GM21367 (cell line): Measurements from ENCODE around the gene STAMBPL1.

ENCODE experiments used
- ATAC-seq: cut with Tn5 transposase; IDR thresholded peaks from one replicate; pipeline ENCODE4 v1.9.1; 2021; ENCODE audit not compliant: unreplicated experiment

The STAMBPL1 gene

GRCh38 chr10:88892222-88892967 is 12.3 kb downstream of the STAMBPL1 start:
- no peak for ATAC-seq

DNA sequence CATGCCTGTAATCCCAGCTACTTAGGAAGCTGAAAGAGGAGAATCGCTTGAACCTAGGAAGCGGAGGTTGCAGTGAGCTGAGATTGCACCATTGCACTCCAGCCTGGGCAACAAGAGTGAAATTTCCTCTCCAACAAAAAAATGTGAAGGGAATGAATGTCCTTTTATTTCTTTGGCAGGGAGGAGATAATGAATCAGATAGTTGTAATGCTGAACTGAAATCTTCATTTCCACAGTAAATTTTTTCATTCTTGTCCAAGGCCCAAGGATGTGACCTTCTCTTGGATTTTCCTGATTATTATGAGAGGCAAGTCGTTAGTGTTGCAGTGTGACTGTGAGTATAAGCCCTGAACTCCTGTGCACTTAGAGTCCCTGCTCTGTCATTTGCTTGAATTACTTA is 13.6 kb downstream of the STAMBPL1 start:
- no peak for ATAC-seq

DNA sequence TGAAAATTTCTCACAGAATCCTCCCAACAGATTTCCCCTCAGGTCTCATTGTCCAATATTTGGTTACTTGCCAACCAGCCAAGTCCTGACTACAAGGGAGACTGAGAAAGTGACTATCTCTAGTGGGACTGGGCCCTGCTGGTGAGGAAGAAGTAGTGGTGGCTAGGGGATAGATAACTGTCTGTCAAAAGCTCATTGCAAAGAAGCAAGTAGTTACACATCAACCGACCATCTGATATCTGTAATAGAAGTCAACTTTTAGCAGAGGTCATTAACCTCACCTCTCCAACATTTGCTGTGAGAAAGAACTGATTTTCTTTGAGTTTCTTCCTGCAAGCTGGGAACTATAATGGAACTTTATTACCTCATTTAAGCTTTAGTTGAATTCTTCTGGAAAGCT is 15.2 kb downstream of the STAMBPL1 start:
- ATAC-seq = no peak

- ATAC-seq = no peak
These were observed 16.4 kb downstream of the STAMBPL1 start for GRCh38 chr10:88896372-88896993.

- ATAC-seq = no peak
These were observed 17.2 kb downstream of the STAMBPL1 start for GRCh38 chr10:88896994-88897853.

DNA sequence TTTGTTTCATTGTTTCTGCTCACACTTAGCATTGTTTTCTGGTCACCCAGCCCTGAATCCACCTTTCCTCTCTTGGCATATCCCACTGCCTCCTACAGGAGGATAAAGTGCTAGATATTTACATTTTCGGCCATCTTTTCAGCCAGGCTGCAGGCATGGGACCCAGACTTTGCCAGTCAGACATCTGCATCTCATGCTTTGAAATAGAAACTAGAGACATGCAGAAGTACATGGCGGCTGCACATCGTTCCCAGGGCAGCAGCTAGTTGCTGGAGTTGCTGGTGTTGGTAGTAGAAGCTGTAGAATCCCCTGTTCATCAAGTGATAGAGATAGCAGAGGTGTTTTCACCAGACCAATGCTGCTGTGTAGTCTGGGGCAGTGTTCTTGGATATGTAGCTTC is 18.7 kb downstream of the STAMBPL1 start:
- ATAC-seq = no peak

DNA sequence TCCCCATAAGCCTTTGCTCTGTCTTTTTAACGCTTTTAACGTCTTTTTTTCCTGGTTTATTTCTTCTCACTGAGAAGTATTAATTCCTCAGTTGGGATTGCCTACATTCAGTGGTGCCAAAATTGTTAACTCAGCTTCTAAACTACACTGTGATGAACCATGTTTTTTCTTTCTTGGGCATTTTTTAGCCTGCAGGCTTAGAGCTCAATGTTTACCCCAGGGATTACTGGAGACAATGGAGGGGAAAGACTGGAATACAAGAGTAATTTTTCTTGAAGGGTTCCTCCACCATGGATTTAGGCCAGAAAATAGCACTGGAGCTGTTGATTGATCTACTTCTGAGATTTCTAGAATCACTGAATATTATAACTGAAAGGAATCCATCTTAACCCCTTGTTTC is 19.8 kb downstream of the STAMBPL1 start:
- ATAC-seq = no peak

DNA sequence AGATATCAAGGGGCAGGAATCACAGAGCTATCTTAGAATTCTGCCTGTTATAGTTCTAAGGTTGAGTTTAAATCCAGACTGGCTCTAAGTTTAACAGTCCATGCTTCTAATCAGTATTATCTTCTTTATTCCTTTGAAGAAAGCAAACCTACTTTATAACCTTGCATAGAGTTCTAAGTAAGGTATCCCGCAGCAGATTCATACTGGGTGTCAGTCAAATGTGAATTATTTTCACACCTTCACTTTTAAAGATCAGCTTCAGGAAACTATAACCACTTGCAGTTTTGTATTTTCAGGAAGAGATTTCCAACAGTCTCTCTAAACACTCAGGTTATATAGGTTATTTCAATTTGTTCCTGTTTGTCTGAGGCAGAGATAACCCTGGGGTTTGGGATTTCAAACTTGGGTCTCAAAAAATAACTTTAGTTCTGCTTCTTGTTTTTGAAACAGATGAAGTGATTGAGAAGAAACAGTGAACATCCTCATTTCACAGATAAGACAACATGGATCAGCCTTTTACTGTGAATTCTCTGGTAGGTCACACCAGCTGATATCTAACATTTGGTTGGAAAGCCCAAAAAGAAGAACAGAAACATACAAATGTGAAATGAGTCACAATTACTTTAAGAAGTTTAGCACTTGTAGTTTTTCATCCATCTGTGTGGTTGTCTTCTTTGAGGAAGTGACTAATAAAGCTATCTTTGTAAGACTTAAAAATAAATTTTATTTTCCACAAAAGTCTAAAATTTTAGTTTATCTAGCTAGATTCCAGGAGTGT is 21.4 kb downstream of the STAMBPL1 start:
- peak; percentile 76 for ATAC-seq

GRCh38 chr10:88901984-88902789 is 22.1 kb downstream of the STAMBPL1 start:
- peak; percentile 36 for ATAC-seq

- no peak for ATAC-seq
These were observed 23.7 kb downstream of the STAMBPL1 start for GRCh38 chr10:88903715-88904114.

DNA sequence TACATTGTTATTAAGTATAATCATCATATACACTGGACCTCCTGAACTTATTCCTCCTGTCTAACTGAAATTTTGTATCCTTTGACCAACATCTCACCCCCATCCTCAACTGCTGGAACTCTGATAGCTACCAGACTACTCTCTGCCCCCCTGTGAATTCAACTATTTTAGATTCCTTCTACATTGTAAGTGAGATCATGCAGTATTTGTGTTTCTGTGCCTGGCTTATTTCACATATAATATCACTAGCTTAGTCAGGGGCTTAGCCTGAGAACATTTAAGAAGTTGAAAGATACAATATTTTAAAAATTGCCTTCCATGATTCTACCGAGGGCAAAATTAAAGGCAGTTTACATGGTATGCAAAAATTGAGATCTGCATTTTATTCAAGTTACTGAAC is 26.9 kb downstream of the STAMBPL1 start:
- ATAC-seq = no peak

DNA sequence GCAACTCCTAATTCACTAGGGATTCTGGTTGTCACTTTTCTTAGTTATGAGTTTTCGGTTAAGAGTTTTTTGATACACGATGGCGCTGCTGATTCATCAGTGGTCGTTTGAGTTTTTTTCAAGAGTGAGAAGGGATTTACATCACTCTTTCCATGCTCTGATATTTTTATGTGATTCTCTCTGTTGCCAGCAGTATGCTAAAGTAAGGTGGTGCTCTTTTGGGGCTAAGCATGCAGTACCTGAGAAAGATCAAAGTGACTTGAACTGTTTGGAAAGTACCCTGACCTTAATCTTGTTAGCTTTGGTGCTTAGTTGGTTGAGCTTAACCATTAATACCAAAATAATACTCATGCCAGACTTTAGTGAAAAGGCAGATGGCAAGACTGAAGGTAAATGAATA is 28.1 kb downstream of the STAMBPL1 start:
- ATAC-seq = no peak

DNA sequence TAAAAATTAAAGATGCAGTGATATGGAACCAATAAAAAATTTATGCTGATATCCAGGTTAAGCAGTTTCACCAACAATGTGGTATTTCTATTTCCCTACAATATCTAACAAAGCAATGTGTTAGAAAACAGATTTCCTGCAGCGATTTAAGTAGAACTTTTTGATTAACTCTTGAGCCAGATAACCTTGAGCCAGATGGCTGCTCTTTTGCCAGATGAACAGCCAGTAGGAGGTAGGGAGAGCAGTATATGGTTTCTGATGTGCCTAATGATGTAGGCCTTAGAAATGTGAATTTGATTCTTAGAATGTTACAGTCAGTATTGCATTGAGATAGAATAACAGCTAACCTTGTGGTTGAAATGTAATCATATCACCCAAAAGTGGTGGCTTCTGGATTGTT is 31.1 kb downstream of the STAMBPL1 start:
- ATAC-seq = no peak

DNA sequence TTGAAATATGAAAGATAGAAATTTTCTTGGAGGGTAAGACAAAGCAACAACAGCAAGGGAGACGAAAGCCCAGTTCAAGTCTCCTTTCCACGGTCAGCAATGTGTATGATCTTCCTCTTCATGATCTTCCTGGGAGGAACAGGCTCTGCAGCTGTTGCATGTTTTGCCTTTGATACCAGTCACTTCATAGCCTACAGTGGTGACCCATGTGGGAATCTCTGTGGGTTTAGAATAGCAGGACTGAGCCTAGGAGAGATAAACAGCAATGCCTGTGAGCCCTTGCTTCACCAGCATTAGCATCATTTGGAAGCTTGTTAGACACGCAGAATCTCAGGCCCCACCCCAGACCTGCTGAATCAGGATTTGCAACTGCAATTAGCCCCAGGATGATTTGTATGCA is 31.8 kb downstream of the STAMBPL1 start:
- ATAC-seq = no peak

DNA sequence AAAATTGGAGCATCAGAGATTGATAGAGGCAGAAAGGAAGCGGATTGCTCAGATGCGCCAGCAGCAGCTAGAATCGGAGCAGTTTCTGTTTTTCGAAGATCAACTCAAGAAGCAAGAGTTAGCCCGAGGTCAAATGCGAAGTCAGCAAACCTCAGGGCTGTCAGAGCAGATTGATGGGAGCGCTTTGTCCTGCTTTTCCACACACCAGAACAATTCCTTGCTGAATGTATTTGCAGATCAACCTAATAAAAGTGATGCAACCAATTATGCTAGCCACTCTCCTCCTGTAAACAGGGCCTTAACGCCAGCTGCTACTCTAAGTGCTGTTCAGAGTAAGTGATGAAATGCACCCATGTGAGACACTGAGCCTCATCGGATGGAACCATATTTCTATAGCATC is 33.1 kb downstream of the STAMBPL1 start:
- ATAC-seq = no peak

- ATAC-seq = no peak
These were observed 33.7 kb downstream of the STAMBPL1 start for GRCh38 chr10:88913788-88914187.

DNA sequence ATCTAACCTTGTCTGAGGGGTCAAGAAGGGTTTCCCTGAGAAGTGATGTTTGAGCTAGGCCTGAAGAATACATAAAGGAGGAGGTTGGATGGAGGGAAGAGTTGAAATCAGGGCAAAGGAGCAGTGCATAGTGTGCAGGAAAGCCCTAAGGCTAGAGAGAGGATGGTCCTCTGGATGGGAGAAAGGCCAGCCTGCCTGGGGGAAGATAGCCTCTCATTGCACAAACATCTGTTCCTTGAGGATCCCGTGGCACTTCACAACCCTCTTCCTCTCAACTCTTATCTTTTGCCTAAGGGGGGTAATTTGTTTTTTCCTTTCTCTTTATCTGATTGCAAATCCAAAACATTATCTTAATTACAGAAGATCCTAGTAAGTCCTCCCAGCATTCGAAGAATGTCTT is 35.7 kb downstream of the STAMBPL1 start:
- no peak for ATAC-seq

GRCh38 chr10:88916231-88916630 is 36.2 kb downstream of the STAMBPL1 start:
- no peak for ATAC-seq

DNA sequence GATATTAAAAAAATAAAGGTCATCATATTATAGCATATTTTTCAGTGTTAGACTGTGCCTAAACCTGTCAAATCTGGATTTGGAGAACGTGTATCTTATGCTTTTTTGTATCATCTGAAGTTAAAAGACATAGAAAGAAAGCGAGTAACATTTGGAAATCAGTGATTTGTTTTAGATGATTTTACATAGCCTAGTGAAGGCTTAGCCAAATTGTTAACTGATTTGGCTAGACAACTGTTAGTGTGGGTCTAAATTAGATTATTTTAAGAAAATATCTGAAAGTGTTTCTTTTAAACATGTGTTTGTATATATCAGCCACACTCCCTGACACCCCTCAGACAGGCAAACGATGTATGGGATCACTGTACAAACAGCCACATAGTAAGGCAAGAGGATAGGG is 36.9 kb downstream of the STAMBPL1 start:
- no peak for ATAC-seq

GRCh38 chr10:88918191-88918905 is 38.3 kb downstream of the STAMBPL1 start:
- ATAC-seq = no peak
